Measurements from ENCODE around the gene MYLIP.

The MYLIP gene

DNA sequence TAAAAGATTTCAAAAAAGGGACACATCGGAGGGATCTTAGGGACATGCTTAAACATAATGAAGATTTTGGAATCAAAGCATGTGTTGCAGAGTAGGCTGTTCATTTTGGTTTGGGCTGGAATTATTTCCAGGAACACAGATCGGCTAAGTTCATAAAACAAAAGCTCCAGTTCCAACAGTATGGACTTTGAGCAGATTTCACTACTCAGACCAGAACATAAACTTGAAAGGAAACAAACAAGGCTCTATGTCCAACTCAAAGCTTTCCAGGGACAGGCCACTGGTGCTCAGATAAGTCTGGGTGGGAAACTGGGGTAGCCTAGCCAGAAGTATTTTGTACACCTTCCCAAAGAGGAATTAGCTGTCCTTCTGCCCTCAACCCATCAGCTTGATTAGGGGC lies 58.3 kb downstream of the MYLIP start:
- POLR2A ChIA-PET, result no interaction called here

DNA sequence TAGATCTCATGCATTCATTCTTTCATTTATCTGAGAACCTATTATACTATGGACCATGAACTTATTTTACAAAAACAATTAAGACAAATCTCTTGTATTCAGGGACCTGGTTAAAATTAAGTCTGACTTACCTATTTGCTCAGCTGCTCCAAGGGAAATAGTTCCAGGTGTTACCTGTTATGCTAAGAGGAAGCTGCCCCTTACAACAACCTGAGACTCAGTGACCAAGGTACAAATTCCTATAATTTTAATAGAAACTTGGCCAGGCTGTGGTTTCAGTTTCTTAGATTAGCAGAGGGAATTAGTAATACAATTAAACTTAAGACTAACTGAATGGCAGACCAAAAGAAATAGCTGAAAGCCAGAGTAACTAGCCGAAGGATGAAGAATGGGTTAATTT lies 61.3 kb downstream of the MYLIP start:
- TF ChIP-seq CTBP1 (IDR thresholded peaks at IDR 0.05; ENCODE audit: borderline replicate concordance) (no peak), L3MBTL2 (conservative IDR thresholded peaks at IDR 0.05) (no peak), HDGF (IDR thresholded peaks at IDR 0.05; ENCODE audit: borderline replicate concordance) (no peak), SP1 (IDR thresholded peaks at IDR 0.05) (no peak), FOXA1 (IDR thresholded peaks at IDR 0.05) (no peak), ZNF384 (IDR thresholded peaks at IDR 0.05) (no peak), SUZ12 (IDR thresholded peaks at IDR 0.05) (no peak), ELF4 (IDR thresholded peaks at IDR 0.05) (no peak), ARNT (IDR thresholded peaks at IDR 0.05) (no peak), NFRKB (IDR thresholded peaks at IDR 0.05) (no peak), FOXK2 (IDR thresholded peaks at IDR 0.05) (no peak), TARDBP (IDR thresholded peaks at IDR 0.05) (no peak), LEF1 (IDR thresholded peaks at IDR 0.05; ENCODE audit: borderline replicate concordance) (no peak), BHLHE40 (IDR thresholded peaks at IDR 0.05; ENCODE audit: borderline replicate concordance) (no peak), FOXM1 (IDR thresholded peaks at IDR 0.05; ENCODE audit: borderline replicate concordance) (no peak)
- TF ChIP-seq, protein P1, sequence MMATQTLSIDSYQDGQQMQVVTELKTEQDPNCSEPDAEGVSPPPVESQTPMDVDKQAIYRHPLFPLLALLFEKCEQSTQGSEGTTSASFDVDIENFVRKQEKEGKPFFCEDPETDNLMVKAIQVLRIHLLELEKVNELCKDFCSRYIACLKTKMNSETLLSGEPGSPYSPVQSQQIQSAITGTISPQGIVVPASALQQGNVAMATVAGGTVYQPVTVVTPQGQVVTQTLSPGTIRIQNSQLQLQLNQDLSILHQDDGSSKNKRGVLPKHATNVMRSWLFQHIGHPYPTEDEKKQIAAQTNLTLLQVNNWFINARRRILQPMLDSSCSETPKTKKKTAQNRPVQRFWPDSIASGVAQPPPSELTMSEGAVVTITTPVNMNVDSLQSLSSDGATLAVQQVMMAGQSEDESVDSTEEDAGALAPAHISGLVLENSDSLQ (IDR thresholded peaks at IDR 0.05), result no peak
- DNase-seq (ENCODE audit: extremely low spot score), result no peak
- CTCF ChIA-PET, result interaction anchor here (1.3 kb wide), 1 partner anchor 15 kb away, joined by 3 read pairs; no protein-coding TSS in a partner anchor
- POLR2A ChIA-PET, result no interaction called here

More for the DNA sequence above, 58.3 kb downstream of the MYLIP start:
- CTCF ChIA-PET, result interaction anchor here (0.6 to 1.2 kb wide), 2 partner anchors 15 to 58 kb away, joined by 3 read pairs; partner anchors contain the start of gene MYLIP
- DNase-seq (ENCODE audit: extremely low spot score), result no peak
- TF ChIP-seq CTBP1 (IDR thresholded peaks at IDR 0.05; ENCODE audit: borderline replicate concordance), result no peak
- TF ChIP-seq HDGF (IDR thresholded peaks at IDR 0.05; ENCODE audit: borderline replicate concordance), result no peak
- TF ChIP-seq ARNT (IDR thresholded peaks at IDR 0.05), result no peak
- no peak for TF ChIP-seq FOXM1 (IDR thresholded peaks at IDR 0.05; ENCODE audit: borderline replicate concordance)
- TF ChIP-seq SUZ12 (IDR thresholded peaks at IDR 0.05), result no peak

DNA sequence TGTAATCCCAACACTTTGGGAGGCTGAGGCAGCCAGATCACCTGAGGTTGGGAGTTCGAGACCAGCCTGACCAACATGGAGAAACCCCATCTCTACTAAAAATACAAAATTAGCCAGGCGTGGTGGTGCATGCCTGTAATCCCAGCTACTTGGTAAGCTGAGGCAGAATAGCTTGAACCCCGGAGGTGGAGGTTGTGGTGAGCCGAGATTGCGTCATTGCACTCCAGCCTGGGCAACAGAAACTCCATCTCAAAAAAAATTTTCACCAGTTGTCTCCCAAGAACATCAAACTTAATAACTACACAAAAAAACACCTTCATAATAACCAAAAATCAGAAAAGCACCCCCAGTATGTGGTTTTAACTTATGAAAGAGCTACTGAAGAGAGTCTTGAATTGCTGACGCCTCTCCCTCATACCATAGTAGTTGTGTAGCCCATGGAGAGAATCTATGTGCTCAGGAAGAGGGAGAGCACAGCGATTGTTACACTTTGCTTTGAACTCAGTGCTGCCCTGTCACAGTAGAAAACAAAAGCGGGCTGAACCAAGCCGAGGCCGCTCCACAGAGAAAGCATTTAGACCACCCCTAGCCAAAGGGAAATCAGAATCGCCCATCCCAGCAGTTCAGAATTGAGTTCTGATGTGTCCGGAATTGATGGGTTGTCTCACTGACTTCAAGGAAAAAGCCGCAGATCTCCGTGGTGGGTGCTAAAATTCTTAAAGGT lies 67.5 kb downstream of the MYLIP start:
- CTCF ChIA-PET, result no interaction called here
- DNase-seq (ENCODE audit: extremely low spot score), result no peak
- POLR2A ChIA-PET, result no interaction called here
- TF ChIP-seq FOXA1 (IDR thresholded peaks at IDR 0.05), result no peak
- TF ChIP-seq, protein P1 (IDR thresholded peaks at IDR 0.05), result no peak
- no peak for TF ChIP-seq CTBP1 (IDR thresholded peaks at IDR 0.05; ENCODE audit: borderline replicate concordance)
- no peak for TF ChIP-seq SP1 (IDR thresholded peaks at IDR 0.05)
- TF ChIP-seq FOXK2 (IDR thresholded peaks at IDR 0.05), result no peak

- DNase-seq (ENCODE audit: extremely low spot score), result no peak
- ChIA-PET CTCF (interaction anchor here (0.7 kb wide), 1 partner anchor 505 kb away, joined by 3 read pairs; no protein-coding TSS in a partner anchor), POLR2A (no interaction called here)
- TF ChIP-seq SP1 (IDR thresholded peaks at IDR 0.05) (no peak), ZNF384 (IDR thresholded peaks at IDR 0.05) (no peak), FOXA1 (IDR thresholded peaks at IDR 0.05) (no peak), NFRKB (IDR thresholded peaks at IDR 0.05) (no peak), HDGF (IDR thresholded peaks at IDR 0.05; ENCODE audit: borderline replicate concordance) (no peak), ARNT (IDR thresholded peaks at IDR 0.05) (no peak), FOXM1 (IDR thresholded peaks at IDR 0.05; ENCODE audit: borderline replicate concordance) (no peak), CTBP1 (IDR thresholded peaks at IDR 0.05; ENCODE audit: borderline replicate concordance) (no peak), TARDBP (IDR thresholded peaks at IDR 0.05) (no peak), L3MBTL2 (conservative IDR thresholded peaks at IDR 0.05) (no peak), LEF1 (IDR thresholded peaks at IDR 0.05; ENCODE audit: borderline replicate concordance) (no peak), ELF4 (IDR thresholded peaks at IDR 0.05) (no peak)
- TF ChIP-seq, protein P1 (IDR thresholded peaks at IDR 0.05), result no peak
Measured at GRCh38 chr6:16196984-16197546, 68.2 kb downstream of the MYLIP start.
